IPS DF 4.7 (cell line): ENCODE results near the gene TCF12.

ENCODE experiments used
- DNase-seq: peaks from one replicate; pipeline ENCODE4 v3.0.0-alpha.2; 2013; ENCODE audit warnings: low spot score; ENCODE audit errors: extremely low read depth

The TCF12 gene

GRCh38 chr15:57316451-57316850 lies 398.0 kb downstream of the TCF12 start:
- no peak for DNase-seq

- no peak for DNase-seq
Observed at GRCh38 chr15:57319226-57319918, 400.9 kb downstream of the TCF12 start.

GRCh38 chr15:57319919-57320560 lies 401.6 kb downstream of the TCF12 start:
- no peak for DNase-seq

GRCh38 chr15:57320631-57321220 lies 402.3 kb downstream of the TCF12 start:
- no peak for DNase-seq

- no peak for DNase-seq
Observed at GRCh38 chr15:57321485-57321884, 403.0 kb downstream of the TCF12 start.

GRCh38 chr15:57321973-57322601 lies 403.6 kb downstream of the TCF12 start:
- DNase-seq: no peak

GRCh38 chr15:57322602-57323250 lies 404.3 kb downstream of the TCF12 start:
- DNase-seq: no peak

- no peak for DNase-seq
Observed at GRCh38 chr15:57323299-57323805, 404.9 kb downstream of the TCF12 start.

- DNase-seq: no peak
Observed at GRCh38 chr15:57323806-57324589, 405.6 kb downstream of the TCF12 start.

- DNase-seq: no peak
Observed at GRCh38 chr15:57324590-57324890, 406.1 kb downstream of the TCF12 start.

- no peak for DNase-seq
Observed at GRCh38 chr15:57324944-57325679, 406.7 kb downstream of the TCF12 start.

- no peak for DNase-seq
Observed at GRCh38 chr15:57326196-57326595, 407.8 kb downstream of the TCF12 start.

GRCh38 chr15:57327985-57328471 lies 409.6 kb downstream of the TCF12 start:
- no peak for DNase-seq

GRCh38 chr15:57328479-57328878 lies 410.0 kb downstream of the TCF12 start:
- DNase-seq: no peak

GRCh38 chr15:57328897-57329296 lies 410.5 kb downstream of the TCF12 start:
- DNase-seq: no peak

GRCh38 chr15:57329582-57330367 lies 411.3 kb downstream of the TCF12 start:
- no peak for DNase-seq

- no peak for DNase-seq
Observed at GRCh38 chr15:57330619-57331340, 412.3 kb downstream of the TCF12 start.

- DNase-seq: no peak
Observed at GRCh38 chr15:57332326-57332725, 413.9 kb downstream of the TCF12 start.

GRCh38 chr15:57333487-57333886 lies 415.0 kb downstream of the TCF12 start:
- DNase-seq: no peak
